Neural cell (in vitro differentiated cells): ENCODE measurements around the gene CDC6. TPM values are rescaled to one million over a fixed set of nuclear protein-coding genes. Genes with fewer than 3 reads are reported as not detected.

Source experiments
- H2AFZ ChIP-seq: fragments of 200-600, 300-800 bp; sonication (generic), shearing (Covaris generic); 2 replicates; pipeline ENCODE4 v1.6.0; 2014; ENCODE audit warnings: low read depth, mild to moderate bottlenecking, antibody characterized with exemption, low read length, moderate library complexity
- H3F3A ChIP-seq: fragments of 200-600 bp; shearing (Covaris generic); 2 replicates; pipeline ENCODE4 v1.6.1; 2016; ENCODE audit warnings: mild to moderate bottlenecking, moderate library complexity, mixed read lengths, antibody characterized with exemption, low read length; ENCODE audit not compliant: insufficient read depth, poor library complexity, severe bottlenecking
- H3K27ac ChIP-seq: fragments of 200-600, 300-800 bp; sonication (generic), shearing (Covaris generic); 2 replicates; pipeline ENCODE4 v1.5.1; 2014; ENCODE audit warnings: mild to moderate bottlenecking, low read length, moderate library complexity
- H3K27me3 ChIP-seq: fragments of 300-800, 200-600 bp; sonication (generic), shearing (Covaris generic); 2 replicates; pipeline ENCODE4 v1.6.0; 2014; ENCODE audit warnings: mild to moderate bottlenecking, low read depth, low read length, moderate library complexity; ENCODE audit not compliant: insufficient read depth
- H3K36me3 ChIP-seq: fragments of 300-800, 200-600 bp; sonication (generic), shearing (Covaris generic); 2 replicates; pipeline ENCODE4 v1.5.1; 2014; ENCODE audit warnings: mild to moderate bottlenecking, antibody characterized with exemption, low read length, moderate library complexity; ENCODE audit not compliant: insufficient read depth
- H3K4me2 ChIP-seq: fragments of 300-800, 200-600 bp; sonication (generic), shearing (Covaris generic); 2 replicates; pipeline ENCODE4 v1.6.0; 2014; ENCODE audit warnings: mild to moderate bottlenecking, low read length
- H3K4me3 ChIP-seq: fragments of 300-800, 200-600 bp; sonication (generic), shearing (Covaris generic); 2 replicates; pipeline ENCODE4 v1.5.1; 2014; ENCODE audit warnings: mild to moderate bottlenecking, low read length, moderate library complexity
- H3K79me2 ChIP-seq: fragments of 200-600 bp; shearing (Covaris generic); replicated peaks from 2 replicates; pipeline ENCODE4 v1.6.0; 2014; ENCODE audit warnings: mild to moderate bottlenecking, low read length, moderate library complexity; ENCODE audit not compliant: insufficient read depth
- H3K9ac ChIP-seq: fragments of 300-800, 200-600 bp; sonication (generic), shearing (Covaris generic); 2 replicates; pipeline ENCODE4 v1.6.1; 2016; ENCODE audit warnings: mild to moderate bottlenecking, low read length, mixed read lengths
- H3K9me2 ChIP-seq: fragments of 200-600 bp; shearing (Covaris generic); 2 replicates; pipeline ENCODE4 v1.6.1; 2016; ENCODE audit warnings: mild to moderate bottlenecking, low read length, mixed read lengths; ENCODE audit not compliant: insufficient read depth
- H3K9me3 ChIP-seq: fragments of 200-600, 300-800 bp; sonication (generic), shearing (Covaris generic); 2 replicates; pipeline ENCODE4 v1.6.1; 2016; ENCODE audit warnings: mild to moderate bottlenecking, mixed run types, low read length, moderate library complexity, mixed read lengths
- H4K20me1 ChIP-seq: fragments of 200-600 bp; shearing (Covaris generic); 2 replicates; pipeline ENCODE4 v1.6.1; 2016; ENCODE audit warnings: mild to moderate bottlenecking, mixed run types; ENCODE audit not compliant: insufficient read depth
- CTCF ChIP-seq: fragments of 450-650 bp; IDR thresholded peaks from 2 replicates; pipeline ENCODE4 v1.5.1; 2014; ENCODE audit warnings: antibody characterized with exemption, mild to moderate bottlenecking, moderate library complexity; ENCODE audit not compliant: poor library complexity, severe bottlenecking
- EP300 ChIP-seq: fragments of 450-650 bp; conservative IDR thresholded peaks from 2 replicates; pipeline ENCODE4 v1.6.1; 2014; ENCODE audit warnings: antibody characterized with exemption, mild to moderate bottlenecking, moderate library complexity; ENCODE audit not compliant: poor library complexity, severe bottlenecking
- EZH2 ChIP-seq: fragments of 200-600, 300-800 bp; shearing (Covaris generic), sonication (generic); IDR thresholded peaks from 2 replicates; pipeline ENCODE4 v1.6.1; 2014; ENCODE audit warnings: antibody characterized with exemption, low read length, borderline replicate concordance, mild to moderate bottlenecking; ENCODE audit not compliant: insufficient read depth, poor library complexity, severe bottlenecking
- MXI1 ChIP-seq: fragments of 450-650 bp; conservative IDR thresholded peaks from 2 replicates; pipeline ENCODE4 v1.6.1; 2014; ENCODE audit warnings: antibody characterized with exemption, mild to moderate bottlenecking; ENCODE audit not compliant: poor library complexity, severe bottlenecking
- POLR2AphosphoS5 ChIP-seq: IDR thresholded peaks from 2 replicates; pipeline ENCODE4 v1.6.1; 2012
- RAD21 ChIP-seq: fragments of 450-650 bp; conservative IDR thresholded peaks from 2 replicates; pipeline ENCODE4 v1.6.1; 2014; ENCODE audit warnings: antibody characterized with exemption, mild to moderate bottlenecking, moderate library complexity
- SMC3 ChIP-seq: fragments of 450-650 bp; conservative IDR thresholded peaks from 2 replicates; pipeline ENCODE4 v1.6.1; 2014; ENCODE audit warnings: antibody characterized with exemption, mild to moderate bottlenecking, moderate library complexity; ENCODE audit not compliant: poor library complexity
- TAF1 ChIP-seq: IDR thresholded peaks from 2 replicates; pipeline ENCODE4 v1.6.1; 2012; ENCODE audit warnings: low read depth
- polyA plus RNA-seq: library from polyadenylated mRNA; depleted of rRNA; stranded (reverse); fragments of >200 nt; gene quantifications from 2 replicates; pipeline ENCODE4 v1.2.3, GENCODE V29; 2014
- TF ChIP-seq, protein P1 (sequence below): IDR thresholded peaks from 2 replicates; pipeline ENCODE4 v1.6.1; 2012; ENCODE audit warnings: borderline replicate concordance

CDC6 gene
- polyA plus RNA-seq, 1 donor from 2014 or later, result 2.2 TPM

DNA sequence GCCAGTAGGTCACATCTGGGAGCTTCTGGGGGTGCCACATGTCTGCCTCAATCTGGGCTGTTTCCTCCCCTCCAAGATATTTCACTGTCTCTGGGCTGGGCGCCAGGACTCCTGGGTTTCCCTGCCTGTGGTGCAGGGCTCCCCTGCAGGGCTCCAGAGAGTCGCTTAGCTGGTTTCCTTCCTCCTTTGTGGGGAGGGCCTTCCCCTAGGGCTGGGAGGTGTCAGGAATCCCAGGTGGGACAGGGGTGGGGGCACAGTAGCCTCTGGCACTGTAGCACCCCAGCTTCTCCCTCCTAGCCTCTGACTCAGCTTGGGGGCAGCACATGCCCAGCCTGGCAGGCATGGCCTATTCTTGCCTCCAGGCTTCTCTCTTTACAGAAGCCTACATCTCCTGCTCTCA is 23.9 kb downstream of the CDC6 start:
- no peaks in the 10 kb centered on the region for H3K9me2 ChIP-seq
- no peaks in the 10 kb centered on the region for H3K27me3 ChIP-seq
- H3K4me3 ChIP-seq, result no peak overlapping the region
- no peak overlapping the region for H3K9ac ChIP-seq
- TF ChIP-seq TAF1 (no peak), POLR2AphosphoS5 (no peak), EZH2 (no peak), EP300 (no peak), MXI1 (no peak), CTCF (no peak), SMC3 (no peak), RAD21 (no peak)
- TF ChIP-seq, protein P1, sequence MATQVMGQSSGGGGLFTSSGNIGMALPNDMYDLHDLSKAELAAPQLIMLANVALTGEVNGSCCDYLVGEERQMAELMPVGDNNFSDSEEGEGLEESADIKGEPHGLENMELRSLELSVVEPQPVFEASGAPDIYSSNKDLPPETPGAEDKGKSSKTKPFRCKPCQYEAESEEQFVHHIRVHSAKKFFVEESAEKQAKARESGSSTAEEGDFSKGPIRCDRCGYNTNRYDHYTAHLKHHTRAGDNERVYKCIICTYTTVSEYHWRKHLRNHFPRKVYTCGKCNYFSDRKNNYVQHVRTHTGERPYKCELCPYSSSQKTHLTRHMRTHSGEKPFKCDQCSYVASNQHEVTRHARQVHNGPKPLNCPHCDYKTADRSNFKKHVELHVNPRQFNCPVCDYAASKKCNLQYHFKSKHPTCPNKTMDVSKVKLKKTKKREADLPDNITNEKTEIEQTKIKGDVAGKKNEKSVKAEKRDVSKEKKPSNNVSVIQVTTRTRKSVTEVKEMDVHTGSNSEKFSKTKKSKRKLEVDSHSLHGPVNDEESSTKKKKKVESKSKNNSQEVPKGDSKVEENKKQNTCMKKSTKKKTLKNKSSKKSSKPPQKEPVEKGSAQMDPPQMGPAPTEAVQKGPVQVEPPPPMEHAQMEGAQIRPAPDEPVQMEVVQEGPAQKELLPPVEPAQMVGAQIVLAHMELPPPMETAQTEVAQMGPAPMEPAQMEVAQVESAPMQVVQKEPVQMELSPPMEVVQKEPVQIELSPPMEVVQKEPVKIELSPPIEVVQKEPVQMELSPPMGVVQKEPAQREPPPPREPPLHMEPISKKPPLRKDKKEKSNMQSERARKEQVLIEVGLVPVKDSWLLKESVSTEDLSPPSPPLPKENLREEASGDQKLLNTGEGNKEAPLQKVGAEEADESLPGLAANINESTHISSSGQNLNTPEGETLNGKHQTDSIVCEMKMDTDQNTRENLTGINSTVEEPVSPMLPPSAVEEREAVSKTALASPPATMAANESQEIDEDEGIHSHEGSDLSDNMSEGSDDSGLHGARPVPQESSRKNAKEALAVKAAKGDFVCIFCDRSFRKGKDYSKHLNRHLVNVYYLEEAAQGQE, result no peak
- H3K4me2 ChIP-seq, result no peak overlapping the region
- H4K20me1 ChIP-seq, result no peaks in the 10 kb centered on the region
- no peak overlapping the region for H2AFZ ChIP-seq
- no peaks in the 10 kb centered on the region for H3F3A ChIP-seq
- H3K79me2 ChIP-seq, result no peaks in the 10 kb centered on the region
- H3K27ac ChIP-seq, result no peak overlapping the region
- H3K36me3 ChIP-seq, result no peaks in the 10 kb centered on the region
- no peaks in the 10 kb centered on the region for H3K9me3 ChIP-seq

GRCh38 chr17:40312131-40312731 is 24.6 kb downstream of the CDC6 start:
- Histone ChIP-seq H3K4me2 (no peak overlapping the region), H3K36me3 (no peaks in the 10 kb centered on the region), H3F3A (no peaks in the 10 kb centered on the region), H3K9me3 (no peaks in the 10 kb centered on the region), H3K9ac (no peak overlapping the region), H4K20me1 (no peaks in the 10 kb centered on the region), H3K27me3 (no peaks in the 10 kb centered on the region), H3K27ac (no peak overlapping the region), H3K79me2 (no peaks in the 10 kb centered on the region), H3K9me2 (no peaks in the 10 kb centered on the region), H2AFZ (no peak overlapping the region), H3K4me3 (no peak overlapping the region)
- TF ChIP-seq POLR2AphosphoS5 (no peak), SMC3 (no peak), MXI1 (no peak)
